IPS-11a (cell line): ENCODE data around the gene SIRT6.
A peak's percentile ranks its signal among the peaks of the same experiment; 100 is the strongest.
"Not testable (repeated sequence)": the region's sequence is repeated elsewhere in the genome, so short reads cannot be mapped to it uniquely, and the experiment has no call there.

Experiments used
- H3K4me3 ChIP-seq: one replicate; pipeline ENCODE4 v1.5.1; 2013; ENCODE audit warnings: low read depth, low read length, control low read depth

SIRT6 gene

GRCh38 chr19:4182084-4182810, at the start of gene SIRT6, which contains the start of gene ANKRD24:
Gene SIRT6, minus strand, starts transcription at chr19:4182563. Its CDS starts 24 bp downstream, at chr19:4182539.
Gene ANKRD24, plus strand, starts transcription at chr19:4182689. Its CDS starts 3,737 bp downstream, at chr19:4186426.
- peak within 1 kb of the TSS; percentile 86 for H3K4me3 ChIP-seq

GRCh38 chr19:4232139-4232538, 49.8 kb upstream of the SIRT6 start:
- H3K4me3 ChIP-seq = not testable (repeated sequence)

- H3K4me3 ChIP-seq = not testable (repeated sequence)
Measured at GRCh38 chr19:4231521-4231920, 49.2 kb upstream of the SIRT6 start.

GRCh38 chr19:4230237-4230636, 47.9 kb upstream of the SIRT6 start:
- H3K4me3 ChIP-seq = not testable (repeated sequence)

GRCh38 chr19:4229179-4229931, 47.0 kb upstream of the SIRT6 start, which contains the start of gene EBI3:
Gene EBI3, plus strand, starts transcription at chr19:4229523. Its CDS starts 28 bp downstream, at chr19:4229551.
- H3K4me3 ChIP-seq = no peak within 1 kb of the TSS

- H3K4me3 ChIP-seq = no peak overlapping the region
Measured at GRCh38 chr19:4228765-4229178, 46.4 kb upstream of the SIRT6 start.

DNA sequence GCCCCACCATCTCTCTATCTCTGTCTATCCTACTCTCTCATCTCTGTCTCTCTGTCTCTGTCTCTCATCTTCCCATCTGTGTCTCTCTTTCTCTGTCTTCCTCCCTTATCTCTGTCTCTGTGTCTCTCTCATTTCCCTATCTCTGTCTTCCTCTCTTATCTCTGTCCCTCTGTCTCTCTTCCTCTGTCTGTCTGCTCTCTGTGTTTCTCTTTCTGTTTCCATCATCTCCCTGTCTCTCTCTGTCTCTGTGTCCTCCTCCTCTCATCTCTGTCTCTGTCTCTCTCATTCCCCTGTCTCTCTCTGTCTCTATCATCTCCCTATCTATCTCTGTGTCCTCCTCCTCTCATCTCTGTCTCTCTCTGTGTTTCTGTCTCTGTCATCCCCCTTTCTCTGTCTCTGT, 45.4 kb upstream of the SIRT6 start:
- no peak overlapping the region for H3K4me3 ChIP-seq

DNA sequence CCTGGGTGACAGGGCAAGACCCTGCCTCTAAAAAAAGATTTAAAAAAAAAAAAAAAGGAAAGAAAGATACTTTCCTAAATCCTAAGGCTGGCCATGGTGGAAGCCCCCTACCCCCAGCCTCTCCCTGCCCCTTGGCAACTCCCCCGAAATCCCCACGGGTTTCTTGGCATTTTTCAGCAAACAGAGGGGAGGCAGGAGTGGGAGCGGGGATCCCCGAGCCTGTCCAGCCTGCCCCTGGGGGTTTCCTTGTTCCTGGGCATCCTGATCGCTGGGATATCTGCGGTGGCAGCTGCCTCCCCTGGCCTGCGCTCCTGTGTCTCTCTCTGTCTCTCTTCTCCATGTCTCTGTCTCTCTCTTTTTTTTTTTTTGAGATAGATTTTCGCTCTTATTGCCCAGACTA, 43.5 kb upstream of the SIRT6 start:
- H3K4me3 ChIP-seq = no peak overlapping the region

DNA sequence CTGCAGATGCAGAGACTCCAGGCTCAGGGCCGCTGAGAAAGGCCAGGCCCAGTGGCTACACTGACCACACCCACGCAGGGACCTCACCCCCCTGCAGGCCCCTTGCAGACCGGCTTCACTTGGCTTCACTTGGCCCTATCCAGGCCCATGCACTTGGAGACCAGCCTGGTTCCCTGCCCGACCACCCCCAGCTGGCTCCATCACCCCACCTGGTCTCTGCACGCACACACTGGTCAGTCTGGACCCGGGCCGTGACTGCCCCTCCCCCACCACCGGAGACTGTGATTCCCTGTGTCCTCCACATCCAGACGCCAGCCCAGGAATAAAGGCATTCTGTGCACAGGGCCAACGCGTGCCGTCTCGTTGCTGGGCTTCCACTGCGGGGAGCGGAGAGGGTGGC, 42.1 kb upstream of the SIRT6 start:
- no peak overlapping the region for H3K4me3 ChIP-seq

GRCh38 chr19:4220188-4220587, 37.8 kb upstream of the SIRT6 start:
- no peak overlapping the region for H3K4me3 ChIP-seq

DNA sequence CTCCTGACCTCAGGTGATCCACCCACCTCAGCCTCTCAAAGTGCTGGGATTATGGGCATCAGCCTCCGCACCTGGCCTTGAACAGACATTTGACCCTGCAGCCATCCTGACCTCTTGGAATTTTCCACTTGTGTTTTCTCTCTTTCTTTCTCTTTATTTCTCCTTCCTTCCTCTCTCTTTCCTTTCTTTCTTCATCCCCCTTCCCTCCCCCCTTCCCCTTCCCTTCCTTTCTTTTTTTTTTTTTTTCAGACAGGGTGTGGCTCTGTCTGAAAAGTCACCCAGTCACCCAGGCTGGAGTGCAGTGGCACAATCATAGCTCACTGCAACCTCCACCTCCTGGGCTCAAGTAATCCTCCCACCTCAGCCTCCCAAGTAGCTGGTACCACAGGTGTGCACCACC, 36.2 kb upstream of the SIRT6 start:
- not testable (repeated sequence) for H3K4me3 ChIP-seq

- H3K4me3 ChIP-seq = no peak overlapping the region
Measured at GRCh38 chr19:4217429-4218264, 35.3 kb upstream of the SIRT6 start.

- H3K4me3 ChIP-seq = no peak overlapping the region
Measured at GRCh38 chr19:4216846-4217245, 34.5 kb upstream of the SIRT6 start.

DNA sequence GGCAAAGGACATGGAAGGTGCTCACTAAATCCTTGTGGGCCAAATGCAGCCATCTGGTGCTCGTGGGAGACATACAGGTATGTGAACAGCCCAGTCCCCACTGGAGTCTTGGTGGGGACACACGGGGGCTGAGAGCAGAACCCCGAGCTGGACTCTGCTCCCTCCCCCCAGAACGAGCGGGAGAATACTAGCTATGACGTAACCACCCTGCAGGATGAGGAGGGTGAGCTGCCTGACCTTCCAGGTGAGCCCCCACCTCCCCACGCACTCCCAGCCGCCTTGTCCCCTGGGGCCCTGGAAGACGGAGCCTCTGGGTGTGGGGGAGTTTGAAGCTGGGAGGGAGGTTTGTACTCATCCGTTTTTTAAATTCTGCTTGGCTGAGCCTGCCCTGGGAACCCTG, 33.4 kb upstream of the SIRT6 start:
- H3K4me3 ChIP-seq = no peak overlapping the region

DNA sequence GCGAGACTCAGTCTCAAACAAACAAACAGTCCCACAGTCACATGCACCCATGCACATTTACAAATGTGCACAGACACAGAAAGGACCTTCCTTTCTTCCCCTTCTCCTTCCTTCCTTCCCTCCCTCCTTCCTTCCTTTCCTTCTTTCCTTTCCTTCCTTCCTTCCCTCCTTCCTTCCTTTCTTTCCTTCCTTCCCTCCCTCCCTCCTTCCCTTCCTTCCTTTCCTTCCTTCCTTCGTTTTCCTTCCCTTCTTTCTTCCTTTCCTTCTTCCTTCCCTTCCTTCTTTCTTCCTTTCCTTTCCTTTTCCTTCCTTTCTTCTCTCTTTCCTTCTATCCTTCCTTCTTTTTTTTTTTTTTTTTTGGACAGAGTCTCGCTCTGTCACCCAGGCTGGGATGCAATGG, 30.8 kb upstream of the SIRT6 start:
- H3K4me3 ChIP-seq = no peak overlapping the region

- no peak overlapping the region for H3K4me3 ChIP-seq
Measured at GRCh38 chr19:4210166-4210731, 27.9 kb upstream of the SIRT6 start.

- no peak overlapping the region for H3K4me3 ChIP-seq
Measured at GRCh38 chr19:4208385-4209094, 26.2 kb upstream of the SIRT6 start.

DNA sequence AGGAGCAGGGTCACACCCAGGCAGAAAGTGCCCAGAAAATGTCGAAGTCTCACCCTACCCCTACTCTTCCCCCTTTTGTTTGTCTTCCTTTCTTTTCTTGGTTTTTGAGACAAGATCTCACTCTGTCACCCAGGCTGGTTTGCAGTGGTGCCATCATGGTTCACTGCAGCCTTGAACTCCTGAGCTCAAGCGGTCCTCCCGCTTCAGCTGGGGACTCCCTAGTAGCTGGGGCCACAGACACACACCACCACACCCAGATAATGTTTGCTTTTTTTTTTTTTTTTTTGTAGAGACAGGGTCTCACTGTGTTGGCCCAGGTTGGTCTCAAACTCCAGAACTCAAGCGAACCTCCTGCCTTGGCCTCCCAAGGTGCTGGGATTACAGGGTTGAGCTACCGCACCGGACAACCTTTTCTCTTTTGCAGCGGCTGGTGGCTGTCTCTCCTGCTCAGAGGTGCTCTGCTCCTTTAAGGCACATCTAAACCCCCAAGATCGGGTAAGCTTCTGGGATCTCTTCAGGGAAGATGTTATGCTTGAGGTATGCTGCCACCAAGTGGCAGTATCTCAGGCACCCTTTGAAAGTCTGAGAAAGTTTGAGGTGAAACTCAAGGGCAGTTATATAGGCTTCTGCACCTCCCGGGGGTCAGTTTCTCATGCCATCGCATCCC, 24.6 kb upstream of the SIRT6 start:
- H3K4me3 ChIP-seq = no peak overlapping the region

DNA sequence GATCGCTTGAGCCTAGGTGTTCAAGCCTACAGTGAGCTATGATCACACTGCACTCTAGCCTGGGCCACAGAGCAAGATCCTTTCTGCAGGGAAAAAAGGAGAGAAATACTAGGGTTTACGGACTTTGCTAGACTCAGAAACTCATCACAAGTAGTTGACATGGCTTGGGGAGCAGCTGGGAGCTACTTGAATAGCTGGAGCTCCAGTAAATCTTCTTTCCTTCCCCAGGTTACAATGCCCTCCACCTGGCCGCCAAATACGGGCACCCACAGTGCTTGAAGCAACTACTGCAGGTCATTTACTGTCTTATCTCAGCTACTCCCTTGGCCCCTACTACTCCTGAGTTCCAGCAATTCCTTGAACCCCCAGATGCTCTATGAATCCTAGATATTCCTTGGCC, 19.4 kb upstream of the SIRT6 start:
- H3K4me3 ChIP-seq = no peak overlapping the region
